T-cell (primary cell): ENCODE measurements around the gene ANKRD45. TPM values are rescaled to one million over a fixed set of nuclear protein-coding genes. Genes with fewer than 3 reads are reported as not detected.
A peak's percentile ranks its signal among the peaks of the same experiment; 100 is the strongest.
"Not testable (repeated sequence)": the region's sequence is repeated elsewhere in the genome, so short reads cannot be mapped to it uniquely, and the experiment has no call there.

Experiments used
- ATAC-seq, 4 experiments: fragments of 200-7000 bp in 3 of 4; fragments of 150-1000 bp in 1 of 4; cut with Tn5 transposase; replicated peaks in 1 of 4; 1 replicate in 3 of 4; 2 replicates in 1 of 4; pipeline ENCODE4 v1.10.0; 2021; ENCODE audit warnings: moderate library complexity in 3 of 4, mild to moderate bottlenecking in 2 of 4, moderate number of reproducible peaks in 1 of 4
- CTCF ChIA-PET, 2 donors: fragments of 300-600 bp; sonication (Branson Sonifier 250); formaldehyde crosslinking; loops; one replicate each; lab custom pipeline; 2022; ENCODE audit warnings: antibody characterized with exemption in 2 of 2; lab: Charles Lee
- POLR2A ChIA-PET, 2 donors: fragments of 300-600 bp; sonication (Branson Sonifier 250); formaldehyde crosslinking; loops; one replicate each; lab custom pipeline; 2022; ENCODE audit warnings: antibody characterized with exemption in 2 of 2; lab: Charles Lee
- DNase-seq, 35 experiments: peaks; one replicate each; pipeline versions ENCODE4 v3.0.0 to v3.0.0-alpha.2; 2013 to 2023
- H3K27ac ChIP-seq: one replicate; pipeline ENCODE4 v1.5.1; 2013; ENCODE audit warnings: low read length
- H3K27me3 ChIP-seq, 2 experiments: replicated peaks in 1 of 2; 1 replicate in 1 of 2; 2 replicates in 1 of 2; pipeline versions ENCODE4 v1.6.1 to v1.7.0; 2013; ENCODE audit warnings: low read length in 1 of 2, mixed read lengths in 1 of 2; ENCODE audit not compliant: control insufficient read depth in 2 of 2, insufficient read depth in 2 of 2; ENCODE audit errors: extremely low read depth in 1 of 2
- H3K36me3 ChIP-seq, 2 donors: 1 replicate in 1 of 2; 2 replicates in 1 of 2; pipeline versions ENCODE4 v1.6.1 to v1.7.0; 2013; ENCODE audit warnings: low read length in 1 of 2; ENCODE audit not compliant: control insufficient read depth in 2 of 2, insufficient read depth in 1 of 2; ENCODE audit errors: extremely low read depth in 1 of 2
- H3K4me1 ChIP-seq, 2 experiments: 1 replicate in 1 of 2; 2 replicates in 1 of 2; pipeline versions ENCODE4 v1.6.1 to v1.7.0; 2013; ENCODE audit warnings: low read length in 2 of 2, mixed read lengths in 1 of 2; ENCODE audit not compliant: insufficient read depth in 2 of 2, control insufficient read depth in 1 of 2; ENCODE audit errors: extremely low read depth in 1 of 2
- H3K4me3 ChIP-seq, 2 donors: 1 replicate in 1 of 2; 2 replicates in 1 of 2; pipeline versions ENCODE4 v1.5.1 to v1.7.0; 2013; ENCODE audit warnings: mild to moderate bottlenecking in 2 of 2, low read length in 1 of 2, moderate library complexity in 1 of 2; ENCODE audit not compliant: control insufficient read depth in 1 of 2; ENCODE audit errors: extremely low read depth in 1 of 2
- H3K9me3 ChIP-seq: 2 replicates; pipeline ENCODE4 v1.7.0; 2013
- H3K27ac Mint-ChIP-seq, 2 donors: one replicate each; pipeline ENCODE4 v1.8.0; 2020 to 2021; ENCODE audit warnings: mild to moderate bottlenecking in 2 of 2, mixed read lengths in 2 of 2
- H3K27me3 Mint-ChIP-seq, 2 donors: one replicate each; pipeline ENCODE4 v1.8.0; 2021 to 2022; ENCODE audit warnings: mixed read lengths in 2 of 2
- H3K36me3 Mint-ChIP-seq: one replicate; pipeline ENCODE4 v1.8.0; 2021; ENCODE audit warnings: mixed read lengths
- H3K4me1 Mint-ChIP-seq, 3 donors: one replicate each; pipeline ENCODE4 v1.8.0; 2020 to 2022; ENCODE audit warnings: mixed read lengths in 3 of 3, mild to moderate bottlenecking in 1 of 3
- H3K4me3 Mint-ChIP-seq, 3 donors: one replicate each; pipeline ENCODE4 v1.8.0; 2020 to 2022; ENCODE audit warnings: mild to moderate bottlenecking in 3 of 3, mixed read lengths in 3 of 3, moderate library complexity in 3 of 3
- H3K9me3 Mint-ChIP-seq, 3 donors: one replicate each; pipeline ENCODE4 v1.8.0; 2020 to 2022; ENCODE audit warnings: mixed read lengths in 3 of 3
- WGBS: methylation state at CpG from one replicate; pipeline ENCODE4 v1.1.5; 2013; ENCODE audit warnings: missing lambda C conversion rate; ENCODE audit not compliant: insufficient coverage; 5-methylcytosine and 5-hydroxymethylcytosine counted together
- total RNA-seq, 35 experiments: library from RNA in 6 of 35; stranded (reverse) in 6 of 35; fragments of 120-200 nt in 1 of 35; gene quantifications; one replicate each; pipeline versions ENCODE4 v1.2.1 to v1.2.4 and lab custom pipeline; 2013 to 2026

ANKRD45 gene
- total RNA-seq, 5 donors from 2014 or later (not counting 1 experiment from before 2014, with no cell fraction given), result not detected

- Mint-ChIP-seq H3K4me3 (no peak overlapping the region), H3K9me3 (peaks cover 0 to 10% (median 3%) of the 10 kb centered on the region in 3 donors), H3K27me3 (peaks cover 3 to 7% of the 10 kb centered on the region in 2 donors), H3K27ac (no peak overlapping the region), H3K36me3 (no peaks in the 10 kb centered on the region), H3K4me1 (peaks cover 0 to 3% (median 0%) of the 10 kb centered on the region in 3 donors)
- Histone ChIP-seq H3K27me3 (no peaks in the 10 kb centered on the region), H3K27ac (no peak overlapping the region), H3K4me3 (no peak overlapping the region), H3K4me1 (no peaks in the 10 kb centered on the region), H3K9me3 (no peaks in the 10 kb centered on the region), H3K36me3 (no peaks in the 10 kb centered on the region)
- ChIA-PET CTCF (no interaction called here), POLR2A (no interaction called here)
- WGBS, result no CpG with 5 or more reads among the region's 3 CpGs
- DNase-seq (no peak), ATAC-seq (no peak)
These were observed 97.3 kb downstream of the ANKRD45 start for GRCh38 chr1:173572201-173572873.

- ChIA-PET CTCF (no interaction called here), POLR2A (no interaction called here)
- no peaks in the 10 kb centered on the region for H3K27me3 ChIP-seq
- no peak overlapping the region for H3K4me3 Mint-ChIP-seq
- DNase-seq (no peak), ATAC-seq (no peak)
- no peaks in the 10 kb centered on the region for H3K36me3 Mint-ChIP-seq
- H3K9me3 Mint-ChIP-seq, result peaks cover 8 to 19% (median 14%) of the 10 kb centered on the region in 3 donors
- H3K27me3 Mint-ChIP-seq, result peaks cover 3 to 10% of the 10 kb centered on the region in 2 donors
- no peaks in the 10 kb centered on the region for H3K4me1 ChIP-seq
- 67% methylated on average over 3 of the region's 4 CpGs for WGBS
- H3K4me1 Mint-ChIP-seq, result peaks cover 0 to 3% (median 0%) of the 10 kb centered on the region in 3 donors
- no peaks in the 10 kb centered on the region for H3K36me3 ChIP-seq
- H3K9me3 ChIP-seq, result peaks cover 2% of the 10 kb centered on the region
- H3K27ac ChIP-seq, result no peak overlapping the region
- peak overlapping the region in 1 of 2 donors; percentile 12 for H3K27ac Mint-ChIP-seq
- H3K4me3 ChIP-seq, result no peak overlapping the region
These were observed 99.2 kb downstream of the ANKRD45 start for GRCh38 chr1:173570370-173571007.

GRCh38 chr1:173568483-173568882 lies 101.2 kb downstream of the ANKRD45 start:
- ChIA-PET POLR2A (no interaction called here), CTCF (no interaction called here)
- H3K27ac Mint-ChIP-seq, result no peak overlapping the region
- ATAC-seq, result no peak
- H3K4me3 Mint-ChIP-seq, result no peak overlapping the region
- peaks cover 14 to 24% (median 14%) of the 10 kb centered on the region in 3 donors for H3K9me3 Mint-ChIP-seq
- Histone ChIP-seq H3K4me3 (no peak overlapping the region), H3K36me3 (no peaks in the 10 kb centered on the region), H3K4me1 (no peaks in the 10 kb centered on the region), H3K27ac (no peak overlapping the region), H3K27me3 (no peaks in the 10 kb centered on the region), H3K9me3 (peaks cover 2% of the 10 kb centered on the region)
- peaks cover 3 to 10% of the 10 kb centered on the region in 2 donors for H3K27me3 Mint-ChIP-seq
- WGBS, result no CpG with 5 or more reads among the region's 1 CpG
- DNase-seq, result no peak
- H3K4me1 Mint-ChIP-seq, result peaks cover 0 to 3% (median 0%) of the 10 kb centered on the region in 3 donors
- H3K36me3 Mint-ChIP-seq, result no peaks in the 10 kb centered on the region

GRCh38 chr1:173563846-173564245 lies 105.8 kb downstream of the ANKRD45 start:
- H3K36me3 Mint-ChIP-seq, H3K27ac Mint-ChIP-seq, CTCF ChIA-PET, H3K9me3 ChIP-seq, H3K4me1 ChIP-seq, H3K27me3 ChIP-seq, ATAC-seq, H3K27me3 Mint-ChIP-seq, H3K27ac ChIP-seq, DNase-seq, H3K4me3 ChIP-seq, H3K4me3 Mint-ChIP-seq, H3K36me3 ChIP-seq, H3K4me1 Mint-ChIP-seq, POLR2A ChIA-PET: not testable (repeated sequence)
- no CpG with 5 or more reads among the region's 1 CpG for WGBS
- peaks cover 14 to 24% (median 14%) of the 10 kb centered on the region in 3 donors for H3K9me3 Mint-ChIP-seq

GRCh38 chr1:173562813-173563212 lies 106.8 kb downstream of the ANKRD45 start:
- H3K27me3 ChIP-seq, result no peaks in the 10 kb centered on the region
- H3K27ac ChIP-seq, result no peak overlapping the region
- WGBS, result 72% methylated on average over 5 of the region's 6 CpGs
- H3K9me3 Mint-ChIP-seq, result peaks cover 13 to 18% (median 14%) of the 10 kb centered on the region in 3 donors
- H3K4me3 Mint-ChIP-seq, result no peak overlapping the region
- no peaks in the 10 kb centered on the region for H3K36me3 Mint-ChIP-seq
- no peak overlapping the region for H3K4me3 ChIP-seq
- ATAC-seq (no peak), DNase-seq (no peak)
- CTCF ChIA-PET, result interaction anchor here in 1 of 2 donors (0.7 kb wide), 1 partner anchor 1123 kb away, joined by 3 read pairs; no protein-coding TSS in a partner anchor
- no peak overlapping the region for H3K27ac Mint-ChIP-seq
- peaks cover 0 to 9% of the 10 kb centered on the region in 2 donors for H3K27me3 Mint-ChIP-seq
- POLR2A ChIA-PET, result interaction anchor here in 1 of 2 donors (0.6 kb wide), 1 partner anchor 953 kb away, joined by 3 read pairs; no protein-coding TSS in a partner anchor
- H3K36me3 ChIP-seq, result no peaks in the 10 kb centered on the region
- no peaks in the 10 kb centered on the region for H3K4me1 ChIP-seq
- peaks cover 2% of the 10 kb centered on the region for H3K9me3 ChIP-seq
- H3K4me1 Mint-ChIP-seq, result peaks cover 0 to 19% (median 7%) of the 10 kb centered on the region in 3 donors

- no peak overlapping the region for H3K4me3 Mint-ChIP-seq
- ATAC-seq, result no peak
These were observed 108.4 kb downstream of the ANKRD45 start for GRCh38 chr1:173561263-173561662.

More at GRCh38 chr1:173561263-173561662, 108.4 kb downstream of the ANKRD45 start:
- no peaks in the 10 kb centered on the region for H3K9me3 ChIP-seq
- no peaks in the 10 kb centered on the region for H3K4me1 ChIP-seq
- Mint-ChIP-seq H3K27me3 (peaks cover 0 to 1% of the 10 kb centered on the region in 2 donors), H3K4me1 (peaks cover 0 to 20% (median 7%) of the 10 kb centered on the region in 3 donors), H3K36me3 (no peaks in the 10 kb centered on the region), H3K27ac (no peak overlapping the region), H3K9me3 (peaks cover 2 to 7% (median 6%) of the 10 kb centered on the region in 3 donors)
- H3K27ac ChIP-seq, result no peak overlapping the region
- ChIA-PET CTCF (no interaction called here), POLR2A (no interaction called here)
- no peak for DNase-seq
- H3K36me3 ChIP-seq, result no peaks in the 10 kb centered on the region
- WGBS, result no CpG with 5 or more reads among the region's 1 CpG
- H3K27me3 ChIP-seq, result no peaks in the 10 kb centered on the region
- H3K4me3 ChIP-seq, result no peak overlapping the region
